ENCODE measurements around the gene IFNA13. TPM values are rescaled to one million over a fixed set of nuclear protein-coding genes. Genes with fewer than 3 reads are reported as not detected.

The IFNA13 gene
- total and polyA plus RNA-seq, 2 of the 13 experiments (the other 11 are each of a cell fraction or from before 2014, with no cell fraction given): not detected

DNA sequence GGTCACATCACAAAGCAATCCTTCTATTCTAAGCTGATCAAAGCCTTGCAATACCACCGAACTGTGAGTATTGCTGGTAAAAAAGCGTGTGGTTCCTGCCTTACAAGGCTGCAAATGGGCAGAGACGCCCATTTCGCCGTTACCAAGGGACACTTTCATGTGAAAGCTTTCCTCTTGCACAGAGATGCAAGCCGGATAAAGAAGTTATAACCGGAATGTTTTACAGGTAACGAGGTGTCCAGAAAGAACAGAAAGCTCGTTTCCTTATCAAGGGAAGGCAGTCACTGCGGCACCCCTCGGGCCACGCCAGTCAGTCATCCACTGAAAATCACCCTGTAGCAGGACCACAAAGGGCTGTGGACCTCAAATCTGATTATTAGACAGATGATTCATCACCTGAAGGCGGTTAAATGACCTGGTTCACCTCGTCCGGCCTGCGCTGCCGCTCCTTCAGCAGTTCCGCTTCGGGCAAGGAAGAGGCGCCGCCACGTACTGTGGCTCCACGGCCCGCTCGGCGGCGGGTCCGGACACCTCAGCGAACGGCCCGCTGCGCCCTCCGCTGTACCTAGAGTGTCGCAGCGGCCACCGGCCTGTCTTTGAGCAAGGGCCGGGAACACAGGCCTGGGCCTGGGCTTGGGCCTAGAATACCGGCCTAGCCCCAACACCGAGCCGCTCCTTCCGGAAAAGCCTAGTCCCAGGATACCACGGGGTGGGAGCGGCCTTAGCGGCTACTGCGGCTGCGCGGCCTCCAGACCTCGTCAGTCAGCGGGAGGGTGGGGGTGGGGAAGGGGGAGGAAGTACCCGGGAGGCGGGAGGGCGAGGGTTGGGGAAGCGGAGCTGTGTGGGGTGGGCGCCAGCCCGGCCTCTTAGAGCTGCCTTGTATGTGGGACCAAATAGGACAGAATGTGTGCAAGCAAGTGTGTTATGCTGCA is 32.9 kb downstream of the IFNA13 start, which contains the start of gene KLHL9 (continued):
- TF ChIP-seq, protein P1, sequence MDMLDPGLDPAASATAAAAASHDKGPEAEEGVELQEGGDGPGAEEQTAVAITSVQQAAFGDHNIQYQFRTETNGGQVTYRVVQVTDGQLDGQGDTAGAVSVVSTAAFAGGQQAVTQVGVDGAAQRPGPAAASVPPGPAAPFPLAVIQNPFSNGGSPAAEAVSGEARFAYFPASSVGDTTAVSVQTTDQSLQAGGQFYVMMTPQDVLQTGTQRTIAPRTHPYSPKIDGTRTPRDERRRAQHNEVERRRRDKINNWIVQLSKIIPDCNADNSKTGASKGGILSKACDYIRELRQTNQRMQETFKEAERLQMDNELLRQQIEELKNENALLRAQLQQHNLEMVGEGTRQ (IDR thresholded peaks at IDR 0.05; ENCODE audit: low read depth, low read length): no peak
- TF ChIP-seq, protein P1 (CRISPR knock-in tag; IDR thresholded peaks at IDR 0.05; ENCODE audit: borderline replicate concordance): no peak
- peak; percentile 74; the same call in 1 of the 2 replicates for TF ChIP-seq ZNF782 (CRISPR knock-in tag; IDR thresholded peaks at IDR 0.05; ENCODE audit: borderline replicate concordance)
- TF ChIP-seq, protein P2, sequence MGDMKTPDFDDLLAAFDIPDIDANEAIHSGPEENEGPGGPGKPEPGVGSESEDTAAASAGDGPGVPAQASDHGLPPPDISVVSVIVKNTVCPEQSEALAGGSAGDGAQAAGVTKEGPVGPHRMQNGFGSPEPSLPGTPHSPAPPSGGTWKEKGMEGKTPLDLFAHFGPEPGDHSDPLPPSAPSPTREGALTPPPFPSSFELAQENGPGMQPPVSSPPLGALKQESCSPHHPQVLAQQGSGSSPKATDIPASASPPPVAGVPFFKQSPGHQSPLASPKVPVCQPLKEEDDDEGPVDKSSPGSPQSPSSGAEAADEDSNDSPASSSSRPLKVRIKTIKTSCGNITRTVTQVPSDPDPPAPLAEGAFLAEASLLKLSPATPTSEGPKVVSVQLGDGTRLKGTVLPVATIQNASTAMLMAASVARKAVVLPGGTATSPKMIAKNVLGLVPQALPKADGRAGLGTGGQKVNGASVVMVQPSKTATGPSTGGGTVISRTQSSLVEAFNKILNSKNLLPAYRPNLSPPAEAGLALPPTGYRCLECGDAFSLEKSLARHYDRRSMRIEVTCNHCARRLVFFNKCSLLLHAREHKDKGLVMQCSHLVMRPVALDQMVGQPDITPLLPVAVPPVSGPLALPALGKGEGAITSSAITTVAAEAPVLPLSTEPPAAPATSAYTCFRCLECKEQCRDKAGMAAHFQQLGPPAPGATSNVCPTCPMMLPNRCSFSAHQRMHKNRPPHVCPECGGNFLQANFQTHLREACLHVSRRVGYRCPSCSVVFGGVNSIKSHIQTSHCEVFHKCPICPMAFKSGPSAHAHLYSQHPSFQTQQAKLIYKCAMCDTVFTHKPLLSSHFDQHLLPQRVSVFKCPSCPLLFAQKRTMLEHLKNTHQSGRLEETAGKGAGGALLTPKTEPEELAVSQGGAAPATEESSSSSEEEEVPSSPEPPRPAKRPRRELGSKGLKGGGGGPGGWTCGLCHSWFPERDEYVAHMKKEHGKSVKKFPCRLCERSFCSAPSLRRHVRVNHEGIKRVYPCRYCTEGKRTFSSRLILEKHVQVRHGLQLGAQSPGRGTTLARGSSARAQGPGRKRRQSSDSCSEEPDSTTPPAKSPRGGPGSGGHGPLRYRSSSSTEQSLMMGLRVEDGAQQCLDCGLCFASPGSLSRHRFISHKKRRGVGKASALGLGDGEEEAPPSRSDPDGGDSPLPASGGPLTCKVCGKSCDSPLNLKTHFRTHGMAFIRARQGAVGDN (CRISPR knock-in tag; IDR thresholded peaks at IDR 0.05): peak; percentile 93
- 0 out of 2 replicates have a peak, but pooled peaks have one; percentile 37 for TF ChIP-seq HIVEP1 (CRISPR knock-in tag; IDR thresholded peaks at IDR 0.05)
- TF ChIP-seq ZNF772 (CRISPR knock-in tag; IDR thresholded peaks at IDR 0.05): peak; percentile 50; the same call in 1 of the 2 replicates
- peak; percentile 68 for TF ChIP-seq HNRNPLL (IDR thresholded peaks at IDR 0.05; ENCODE audit: low read depth, low read length, poor library complexity, severe bottlenecking)
- TF ChIP-seq, protein P3, sequence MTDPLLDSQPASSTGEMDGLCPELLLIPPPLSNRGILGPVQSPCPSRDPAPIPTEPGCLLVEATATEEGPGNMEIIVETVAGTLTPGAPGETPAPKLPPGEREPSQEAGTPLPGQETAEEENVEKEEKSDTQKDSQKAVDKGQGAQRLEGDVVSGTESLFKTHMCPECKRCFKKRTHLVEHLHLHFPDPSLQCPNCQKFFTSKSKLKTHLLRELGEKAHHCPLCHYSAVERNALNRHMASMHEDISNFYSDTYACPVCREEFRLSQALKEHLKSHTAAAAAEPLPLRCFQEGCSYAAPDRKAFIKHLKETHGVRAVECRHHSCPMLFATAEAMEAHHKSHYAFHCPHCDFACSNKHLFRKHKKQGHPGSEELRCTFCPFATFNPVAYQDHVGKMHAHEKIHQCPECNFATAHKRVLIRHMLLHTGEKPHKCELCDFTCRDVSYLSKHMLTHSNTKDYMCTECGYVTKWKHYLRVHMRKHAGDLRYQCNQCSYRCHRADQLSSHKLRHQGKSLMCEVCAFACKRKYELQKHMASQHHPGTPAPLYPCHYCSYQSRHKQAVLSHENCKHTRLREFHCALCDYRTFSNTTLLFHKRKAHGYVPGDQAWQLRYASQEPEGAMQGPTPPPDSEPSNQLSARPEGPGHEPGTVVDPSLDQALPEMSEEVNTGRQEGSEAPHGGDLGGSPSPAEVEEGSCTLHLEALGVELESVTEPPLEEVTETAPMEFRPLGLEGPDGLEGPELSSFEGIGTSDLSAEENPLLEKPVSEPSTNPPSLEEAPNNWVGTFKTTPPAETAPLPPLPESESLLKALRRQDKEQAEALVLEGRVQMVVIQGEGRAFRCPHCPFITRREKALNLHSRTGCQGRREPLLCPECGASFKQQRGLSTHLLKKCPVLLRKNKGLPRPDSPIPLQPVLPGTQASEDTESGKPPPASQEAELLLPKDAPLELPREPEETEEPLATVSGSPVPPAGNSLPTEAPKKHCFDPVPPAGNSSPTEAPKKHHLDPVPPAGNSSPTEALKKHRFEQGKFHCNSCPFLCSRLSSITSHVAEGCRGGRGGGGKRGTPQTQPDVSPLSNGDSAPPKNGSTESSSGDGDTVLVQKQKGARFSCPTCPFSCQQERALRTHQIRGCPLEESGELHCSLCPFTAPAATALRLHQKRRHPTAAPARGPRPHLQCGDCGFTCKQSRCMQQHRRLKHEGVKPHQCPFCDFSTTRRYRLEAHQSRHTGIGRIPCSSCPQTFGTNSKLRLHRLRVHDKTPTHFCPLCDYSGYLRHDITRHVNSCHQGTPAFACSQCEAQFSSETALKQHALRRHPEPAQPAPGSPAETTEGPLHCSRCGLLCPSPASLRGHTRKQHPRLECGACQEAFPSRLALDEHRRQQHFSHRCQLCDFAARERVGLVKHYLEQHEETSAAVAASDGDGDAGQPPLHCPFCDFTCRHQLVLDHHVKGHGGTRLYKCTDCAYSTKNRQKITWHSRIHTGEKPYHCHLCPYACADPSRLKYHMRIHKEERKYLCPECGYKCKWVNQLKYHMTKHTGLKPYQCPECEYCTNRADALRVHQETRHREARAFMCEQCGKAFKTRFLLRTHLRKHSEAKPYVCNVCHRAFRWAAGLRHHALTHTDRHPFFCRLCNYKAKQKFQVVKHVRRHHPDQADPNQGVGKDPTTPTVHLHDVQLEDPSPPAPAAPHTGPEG (CRISPR knock-in tag; IDR thresholded peaks at IDR 0.05): 0 out of 2 replicates have a peak, but pooled peaks have one; percentile 50
- no peak; the same call in 1 of the 2 replicates for TF ChIP-seq RARA (CRISPR knock-in tag; IDR thresholded peaks at IDR 0.05)
- TF ChIP-seq ZNF232 (CRISPR knock-in tag; IDR thresholded peaks at IDR 0.05; ENCODE audit: borderline replicate concordance): peak; percentile 84; the same call in 1 of the 2 replicates
- no peak for TF ChIP-seq ZFP41 (CRISPR knock-in tag; IDR thresholded peaks at IDR 0.05; ENCODE audit: borderline replicate concordance)
- TF ChIP-seq ZNF496 (CRISPR knock-in tag; IDR thresholded peaks at IDR 0.05; ENCODE audit: insufficient replicate concordance): no peak
- TF ChIP-seq ZNF460 (CRISPR knock-in tag; IDR thresholded peaks at IDR 0.05; ENCODE audit: borderline replicate concordance): no peak
- TF ChIP-seq ONECUT2 (CRISPR knock-in tag; IDR thresholded peaks at IDR 0.05): no peak
